Vagina (tissue), 2 donors: ENCODE results near the gene NR3C2.

Experiments
- POLR2A ChIP-seq, 2 donors: fragments of 450-650 bp; IDR thresholded peaks; one replicate each; pipeline ENCODE4 v1.6.1; 2017; ENCODE audit warnings: antibody characterized with exemption in 2 of 2, mild to moderate bottlenecking in 2 of 2, moderate library complexity in 2 of 2
- POLR2AphosphoS5 ChIP-seq, 2 donors: sonication (generic); formaldehyde crosslinking; IDR thresholded peaks; one replicate each; pipeline ENCODE4 v1.9.0; 2017; ENCODE audit warnings: antibody characterized with exemption in 2 of 2, mild to moderate bottlenecking in 2 of 2, low read depth in 1 of 2; ENCODE audit not compliant: insufficient read depth in 1 of 2
- TF ChIP-seq, protein P1 (sequence below), 3 experiments: fragments of 450-650 bp in 2 of 3; fragments of 200-600 bp in 1 of 3; sonication (generic) in 1 of 3; IDR thresholded peaks; one replicate each; pipeline ENCODE4 v1.5.1; 2017 to 2019; ENCODE audit warnings: antibody characterized with exemption in 3 of 3, mild to moderate bottlenecking in 2 of 3, moderate library complexity in 2 of 3

DNA sequence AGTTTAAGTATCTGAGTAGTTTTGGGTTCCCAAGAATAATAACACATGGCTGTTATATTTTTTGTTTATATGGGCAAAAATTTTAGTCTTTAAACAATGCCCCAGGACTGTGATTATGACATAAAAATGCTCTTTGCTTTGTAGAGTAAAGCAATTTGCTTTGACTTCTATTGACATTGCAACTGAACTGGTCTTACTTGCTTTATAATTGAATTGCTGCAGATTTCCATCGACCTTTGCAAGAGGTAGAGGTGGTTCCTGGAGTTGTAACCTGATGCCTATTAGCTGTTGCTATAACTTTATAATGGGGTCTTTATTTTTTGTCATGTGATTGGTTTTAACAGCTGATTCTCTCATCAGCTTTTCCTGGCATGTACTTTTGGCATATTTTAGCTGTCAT lies 407.4 kb downstream of the NR3C2 start:
- TF ChIP-seq POLR2A (IDR thresholded peaks at IDR 0.05) (no peak), POLR2AphosphoS5 (IDR thresholded peaks at IDR 0.05; ENCODE audit: insufficient read depth in 1 of 2, low read depth in 1 of 2) (no peak)
- TF ChIP-seq, protein P1, sequence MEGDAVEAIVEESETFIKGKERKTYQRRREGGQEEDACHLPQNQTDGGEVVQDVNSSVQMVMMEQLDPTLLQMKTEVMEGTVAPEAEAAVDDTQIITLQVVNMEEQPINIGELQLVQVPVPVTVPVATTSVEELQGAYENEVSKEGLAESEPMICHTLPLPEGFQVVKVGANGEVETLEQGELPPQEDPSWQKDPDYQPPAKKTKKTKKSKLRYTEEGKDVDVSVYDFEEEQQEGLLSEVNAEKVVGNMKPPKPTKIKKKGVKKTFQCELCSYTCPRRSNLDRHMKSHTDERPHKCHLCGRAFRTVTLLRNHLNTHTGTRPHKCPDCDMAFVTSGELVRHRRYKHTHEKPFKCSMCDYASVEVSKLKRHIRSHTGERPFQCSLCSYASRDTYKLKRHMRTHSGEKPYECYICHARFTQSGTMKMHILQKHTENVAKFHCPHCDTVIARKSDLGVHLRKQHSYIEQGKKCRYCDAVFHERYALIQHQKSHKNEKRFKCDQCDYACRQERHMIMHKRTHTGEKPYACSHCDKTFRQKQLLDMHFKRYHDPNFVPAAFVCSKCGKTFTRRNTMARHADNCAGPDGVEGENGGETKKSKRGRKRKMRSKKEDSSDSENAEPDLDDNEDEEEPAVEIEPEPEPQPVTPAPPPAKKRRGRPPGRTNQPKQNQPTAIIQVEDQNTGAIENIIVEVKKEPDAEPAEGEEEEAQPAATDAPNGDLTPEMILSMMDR (IDR thresholded peaks at IDR 0.05) = no peak
